GM12878 (cell line): ENCODE data around the gene CACNG5. TPM values are rescaled to one million over a fixed set of nuclear protein-coding genes. Genes with fewer than 3 reads are reported as not detected.

Source experiments
- ATAC-seq: fragments of 200-7000 bp; cut with Tn5 transposase; 3 replicates; pipeline ENCODE4 v1.9.1; 2020; ENCODE audit warnings: mild to moderate bottlenecking, moderate library complexity
- BruUV-seq: library from RNA; stranded (reverse); fragments of 400-500 nt; replicated peaks from 2 replicates; lab custom pipeline; 2021; lab: Mats Ljungman, UMichigan
- CTCF ChIA-PET: fragments of 300-600 bp; sonication (Branson Sonifier 250); formaldehyde crosslinking; extraction: SDS; loops from one replicate; lab custom pipeline; 2021; ENCODE audit warnings: inconsistent platforms; lab: Yijun Ruan, JAX
- POLR2A ChIA-PET: fragments of 350-600 bp; formaldehyde crosslinking; extraction: SDS; loops from one replicate; lab custom pipeline; 2021; ENCODE audit warnings: inconsistent platforms; lab: Charles Lee
- RAD21 ChIA-PET: fragments of 300-600 bp; sonication (Branson Sonifier 250); formaldehyde crosslinking; loops from one replicate; lab custom pipeline; 2023; ENCODE audit warnings: antibody characterized with exemption; ENCODE audit not compliant: unreplicated experiment; lab: Charles Lee
- SMC1A ChIA-PET: fragments of 300-600 bp; sonication (Branson Sonifier 250); formaldehyde crosslinking; loops from one replicate; lab custom pipeline; 2023; ENCODE audit not compliant: unreplicated experiment, uncharacterized antibody; lab: Charles Lee
- DNase-seq: peaks from one replicate; pipeline ENCODE4 v3.0.0-alpha.2; 2011; ENCODE audit warnings: low read depth, low spot score
- FAIRE-seq: peaks from 3 replicates; lab custom pipeline; 2011; peaks lifted over from hg19 to GRCh38; lab: Jason Lieb, UNC
- H2AFZ ChIP-seq: 2 replicates; pipeline ENCODE4 v1.6.0; 2011; ENCODE audit warnings: low read depth, low read length, control low read depth; ENCODE audit not compliant: control insufficient read depth
- H3K27ac ChIP-seq: 2 replicates; pipeline ENCODE4 v1.5.1; 2011; ENCODE audit warnings: control low read depth; ENCODE audit not compliant: control insufficient read depth, insufficient read depth
- H3K27me3 ChIP-seq, 2 experiments: replicated peaks in 1 of 2; 2 replicates each; pipeline versions ENCODE4 v1.6.0 to v1.6.1; 2011; ENCODE audit warnings: low read length in 1 of 2; ENCODE audit not compliant: control insufficient read depth in 2 of 2, insufficient read depth in 2 of 2
- H3K36me3 ChIP-seq, 2 experiments: 2 replicates each; pipeline ENCODE4 v1.5.1; 2011; ENCODE audit warnings: low read length in 1 of 2; ENCODE audit not compliant: control insufficient read depth in 2 of 2, insufficient read depth in 2 of 2
- H3K4me1 ChIP-seq: 2 replicates; pipeline ENCODE4 v1.6.1; 2011; ENCODE audit warnings: mild to moderate bottlenecking, low read length, moderate library complexity, mixed read lengths; ENCODE audit not compliant: control insufficient read depth, insufficient read depth
- H3K4me2 ChIP-seq: 2 replicates; pipeline ENCODE4 v1.6.0; 2011; ENCODE audit warnings: control low read depth; ENCODE audit not compliant: control insufficient read depth, insufficient read depth
- H3K4me3 ChIP-seq: fragments of 200-600 bp; sonication (generic); 2 replicates; pipeline ENCODE4 v1.5.1; 2016
- H3K79me2 ChIP-seq: 2 replicates; pipeline ENCODE4 v1.6.0; 2011; ENCODE audit warnings: low read length; ENCODE audit not compliant: control insufficient read depth, insufficient read depth
- H3K9ac ChIP-seq: 2 replicates; pipeline ENCODE4 v1.8.0; 2011; ENCODE audit warnings: low read length, control low read depth, mixed read lengths; ENCODE audit not compliant: control insufficient read depth, insufficient read depth
- H3K9me3 ChIP-seq: replicated peaks from 3 replicates; pipeline ENCODE4 v1.5.1; 2011; ENCODE audit warnings: mild to moderate bottlenecking, low read length; ENCODE audit not compliant: control insufficient read depth, insufficient read depth
- H4K20me1 ChIP-seq: 2 replicates; pipeline ENCODE4 v1.6.0; 2011; ENCODE audit not compliant: control insufficient read depth, insufficient read depth
- BACH1 ChIP-seq: fragments of 450-650 bp; IDR thresholded peaks from 2 replicates; pipeline ENCODE4 v1.6.1; 2017; ENCODE audit warnings: mild to moderate bottlenecking, borderline replicate concordance
- PAX5 ChIP-seq: IDR thresholded peaks from 2 replicates; pipeline ENCODE4 v1.6.1; 2011; ENCODE audit warnings: low read depth, low read length, borderline replicate concordance
- SP1 ChIP-seq: IDR thresholded peaks from one replicate; pipeline ENCODE4 v1.6.1; 2011; ENCODE audit warnings: low read depth, low read length
- WGBS: methylation state at CpG from one replicate; pipeline ENCODE4 v1.1.6; 2016; ENCODE audit warnings: low lambda C conversion rate; ENCODE audit not compliant: insufficient replicate concordance, insufficient coverage; ENCODE audit errors: missing lambda C conversion rate; 5-methylcytosine and 5-hydroxymethylcytosine counted together
- in situ Hi-C: fragments of 300-500 bp; cut with MboI; formaldehyde crosslinking; loops from 9 replicates; pipeline ENCODE4 v1.14.3; 2018; ENCODE audit warnings: mixed read lengths
- intact Hi-C: fragments of 100-400 bp; cut with micrococcal nuclease; formaldehyde crosslinking; loops from one replicate; pipeline ENCODE4 v1.14.2; 2022; ENCODE audit not compliant: unreplicated experiment
- polyA plus RNA-seq, 11 experiments: library from polyadenylated mRNA; depleted of rRNA in 4 of 11; unstranded in 6 of 11; stranded (reverse) in 5 of 11; fragments of >200 nt; fragmentation: Nextera tagmentation in 4 of 11; fragmentation: Illumina TruSeq in 1 of 11; extraction: Ambion mirVana in 4 of 11; extraction: Trizol in 1 of 11; gene quantifications; 1 replicate in 1 of 11; 2 replicates in 10 of 11; pipeline versions ENCODE4 v1.2.1 to v1.2.3, GENCODE V29; 2011 to 2016; ENCODE audit warnings: inconsistent platforms in 2 of 11, missing spikeins in 2 of 11, low read depth in 1 of 11
- total RNA-seq, 4 experiments: library from RNA; depleted of rRNA in 3 of 4; stranded (reverse); fragments of >200 nt in 3 of 4; fragmentation: Illumina TruSeq in 1 of 4; extraction: Trizol in 1 of 4; gene quantifications; 2 replicates each; pipeline versions ENCODE4 v1.2.1 to v1.2.3, GENCODE V29; 2013 to 2021
- TF ChIP-seq, protein P1 (sequence below): fragments of 150-350 bp; IDR thresholded peaks from 2 replicates; pipeline ENCODE4 v1.6.1; 2016; ENCODE audit warnings: low read depth, low read length
- TF ChIP-seq, protein P2 (sequence below): fragments of 450-650 bp; conservative IDR thresholded peaks from 2 replicates; pipeline ENCODE4 v1.6.1; 2017; ENCODE audit warnings: mild to moderate bottlenecking, moderate library complexity
- TF ChIP-seq, protein P3 (sequence below): IDR thresholded peaks from 2 replicates; pipeline ENCODE4 v1.6.1; 2011; ENCODE audit warnings: mild to moderate bottlenecking, low read depth, low read length, moderate library complexity; ENCODE audit not compliant: insufficient replicate concordance

CACNG5 gene
- total and polyA plus RNA-seq, 10 of the 15 experiments (the other 5 are each of a cell fraction or from before 2014, with no cell fraction given), result not detected

DNA sequence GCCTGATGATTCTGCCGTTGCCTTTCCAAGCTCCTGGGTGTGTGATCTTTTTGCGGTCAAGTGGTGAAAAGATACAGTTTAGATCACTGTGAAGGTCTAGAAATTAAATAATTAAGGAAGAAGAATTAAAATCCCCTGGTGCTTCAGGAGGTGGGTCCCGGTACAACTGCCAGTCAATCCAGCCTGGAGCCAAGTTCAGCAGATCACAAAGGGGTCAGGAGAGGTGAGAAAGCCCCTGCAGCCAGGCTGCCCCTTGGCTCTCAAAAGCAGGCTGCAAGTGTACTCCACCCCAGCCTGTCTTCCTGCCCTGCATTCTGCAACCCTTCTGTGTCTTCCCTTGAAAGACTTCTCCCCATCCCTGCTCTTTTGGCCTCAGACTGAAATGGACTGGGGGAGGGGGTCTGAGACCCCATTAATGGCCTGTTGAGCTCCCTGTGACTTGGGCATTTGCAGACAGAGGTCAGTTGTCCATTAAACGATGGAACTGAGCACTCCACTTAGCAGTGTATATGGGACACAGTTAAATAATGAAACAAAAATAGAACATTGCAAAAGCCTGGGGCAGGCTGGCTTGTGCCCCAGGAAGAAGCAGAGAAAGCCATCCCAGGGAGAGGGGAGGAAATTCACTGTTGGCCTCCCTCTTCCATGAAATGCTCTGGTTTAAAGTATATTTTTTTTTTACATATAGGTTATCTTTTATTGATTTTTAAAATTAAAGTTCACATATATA is 15.1 kb downstream of the CACNG5 start:
- Histone ChIP-seq H3K9ac (no peak overlapping the region), H3K36me3 (no peaks in the 10 kb centered on the region), H4K20me1 (no peaks in the 10 kb centered on the region), H3K4me1 (no peaks in the 10 kb centered on the region), H3K27me3 (no peaks in the 10 kb centered on the region), H3K4me3 (no peak overlapping the region), H3K79me2 (no peaks in the 10 kb centered on the region), H3K9me3 (no peaks in the 10 kb centered on the region), H3K27ac (no peak overlapping the region), H3K4me2 (no peak overlapping the region), H2AFZ (no peak overlapping the region)
- in situ Hi-C loops (no loop called here), intact Hi-C loops (no loop called here)
- FAIRE-seq, result no peak
- no peak for ATAC-seq
- no peak for DNase-seq
- SMC1A ChIA-PET, result no interaction called here
- RAD21 ChIA-PET, result interaction anchor here (1.0 kb wide), 1 partner anchor 135 kb away, joined by 3 read pairs; no protein-coding TSS in a partner anchor
- CTCF ChIA-PET, result no interaction called here
- no TSS peak for BruUV-seq
- TF ChIP-seq, protein P1, sequence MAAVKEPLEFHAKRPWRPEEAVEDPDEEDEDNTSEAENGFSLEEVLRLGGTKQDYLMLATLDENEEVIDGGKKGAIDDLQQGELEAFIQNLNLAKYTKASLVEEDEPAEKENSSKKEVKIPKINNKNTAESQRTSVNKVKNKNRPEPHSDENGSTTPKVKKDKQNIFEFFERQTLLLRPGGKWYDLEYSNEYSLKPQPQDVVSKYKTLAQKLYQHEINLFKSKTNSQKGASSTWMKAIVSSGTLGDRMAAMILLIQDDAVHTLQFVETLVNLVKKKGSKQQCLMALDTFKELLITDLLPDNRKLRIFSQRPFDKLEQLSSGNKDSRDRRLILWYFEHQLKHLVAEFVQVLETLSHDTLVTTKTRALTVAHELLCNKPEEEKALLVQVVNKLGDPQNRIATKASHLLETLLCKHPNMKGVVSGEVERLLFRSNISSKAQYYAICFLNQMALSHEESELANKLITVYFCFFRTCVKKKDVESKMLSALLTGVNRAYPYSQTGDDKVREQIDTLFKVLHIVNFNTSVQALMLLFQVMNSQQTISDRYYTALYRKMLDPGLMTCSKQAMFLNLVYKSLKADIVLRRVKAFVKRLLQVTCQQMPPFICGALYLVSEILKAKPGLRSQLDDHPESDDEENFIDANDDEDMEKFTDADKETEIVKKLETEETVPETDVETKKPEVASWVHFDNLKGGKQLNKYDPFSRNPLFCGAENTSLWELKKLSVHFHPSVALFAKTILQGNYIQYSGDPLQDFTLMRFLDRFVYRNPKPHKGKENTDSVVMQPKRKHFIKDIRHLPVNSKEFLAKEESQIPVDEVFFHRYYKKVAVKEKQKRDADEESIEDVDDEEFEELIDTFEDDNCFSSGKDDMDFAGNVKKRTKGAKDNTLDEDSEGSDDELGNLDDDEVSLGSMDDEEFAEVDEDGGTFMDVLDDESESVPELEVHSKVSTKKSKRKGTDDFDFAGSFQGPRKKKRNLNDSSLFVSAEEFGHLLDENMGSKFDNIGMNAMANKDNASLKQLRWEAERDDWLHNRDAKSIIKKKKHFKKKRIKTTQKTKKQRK, result no peak
- no peak for TF ChIP-seq PAX5
- no peak for TF ChIP-seq BACH1
- TF ChIP-seq, protein P2, sequence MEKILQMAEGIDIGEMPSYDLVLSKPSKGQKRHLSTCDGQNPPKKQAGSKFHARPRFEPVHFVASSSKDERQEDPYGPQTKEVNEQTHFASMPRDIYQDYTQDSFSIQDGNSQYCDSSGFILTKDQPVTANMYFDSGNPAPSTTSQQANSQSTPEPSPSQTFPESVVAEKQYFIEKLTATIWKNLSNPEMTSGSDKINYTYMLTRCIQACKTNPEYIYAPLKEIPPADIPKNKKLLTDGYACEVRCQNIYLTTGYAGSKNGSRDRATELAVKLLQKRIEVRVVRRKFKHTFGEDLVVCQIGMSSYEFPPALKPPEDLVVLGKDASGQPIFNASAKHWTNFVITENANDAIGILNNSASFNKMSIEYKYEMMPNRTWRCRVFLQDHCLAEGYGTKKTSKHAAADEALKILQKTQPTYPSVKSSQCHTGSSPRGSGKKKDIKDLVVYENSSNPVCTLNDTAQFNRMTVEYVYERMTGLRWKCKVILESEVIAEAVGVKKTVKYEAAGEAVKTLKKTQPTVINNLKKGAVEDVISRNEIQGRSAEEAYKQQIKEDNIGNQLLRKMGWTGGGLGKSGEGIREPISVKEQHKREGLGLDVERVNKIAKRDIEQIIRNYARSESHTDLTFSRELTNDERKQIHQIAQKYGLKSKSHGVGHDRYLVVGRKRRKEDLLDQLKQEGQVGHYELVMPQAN, result no peak
- TF ChIP-seq, protein P3, sequence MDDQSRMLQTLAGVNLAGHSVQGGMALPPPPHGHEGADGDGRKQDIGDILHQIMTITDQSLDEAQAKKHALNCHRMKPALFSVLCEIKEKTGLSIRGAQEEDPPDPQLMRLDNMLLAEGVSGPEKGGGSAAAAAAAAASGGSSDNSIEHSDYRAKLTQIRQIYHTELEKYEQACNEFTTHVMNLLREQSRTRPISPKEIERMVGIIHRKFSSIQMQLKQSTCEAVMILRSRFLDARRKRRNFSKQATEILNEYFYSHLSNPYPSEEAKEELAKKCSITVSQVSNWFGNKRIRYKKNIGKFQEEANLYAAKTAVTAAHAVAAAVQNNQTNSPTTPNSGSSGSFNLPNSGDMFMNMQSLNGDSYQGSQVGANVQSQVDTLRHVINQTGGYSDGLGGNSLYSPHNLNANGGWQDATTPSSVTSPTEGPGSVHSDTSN, result no peak
- TF ChIP-seq SP1, result no peak
- 35% methylated on average over 4 of the region's 4 CpGs for WGBS
- POLR2A ChIA-PET, result no interaction called here
